HG02642 (cell line): ENCODE data around the gene USP4.
A peak's percentile ranks its signal among the peaks of the same experiment; 100 is the strongest.
"Not testable (repeated sequence)": the region's sequence is repeated elsewhere in the genome, so short reads cannot be mapped to it uniquely, and the experiment has no call there.

Experiments
- ATAC-seq: cut with Tn5 transposase; IDR thresholded peaks from one replicate; pipeline ENCODE4 v1.9.1; 2021; ENCODE audit warnings: mild to moderate bottlenecking; ENCODE audit not compliant: unreplicated experiment, poor library complexity

Gene USP4

DNA sequence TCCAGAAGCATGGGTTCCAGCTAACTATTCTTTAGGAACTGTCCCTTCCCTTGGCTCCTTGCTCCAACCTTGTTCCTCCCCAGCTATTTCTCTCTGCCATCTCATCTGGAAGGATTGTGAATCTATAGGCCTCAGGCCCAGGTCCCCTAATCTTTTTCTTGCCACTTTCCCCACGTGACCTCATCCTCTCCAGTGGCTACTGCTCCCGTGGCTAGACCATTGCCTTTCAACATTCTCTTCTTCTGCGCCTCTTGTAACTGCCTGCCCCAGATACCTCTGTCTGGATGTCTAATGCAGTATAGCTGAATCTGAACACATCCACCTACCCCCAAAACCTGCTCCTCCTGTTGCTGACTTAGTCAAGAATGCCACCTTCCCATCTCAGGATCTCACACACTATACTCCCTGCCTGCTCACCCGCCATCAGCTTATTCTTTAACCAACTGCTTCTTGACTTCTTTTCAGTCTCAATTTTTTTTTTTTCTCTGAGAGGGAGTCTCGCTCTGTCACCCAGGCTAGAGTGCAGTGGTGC lies 13.1 kb upstream of the USP4 start:
- ATAC-seq, result no peak

DNA sequence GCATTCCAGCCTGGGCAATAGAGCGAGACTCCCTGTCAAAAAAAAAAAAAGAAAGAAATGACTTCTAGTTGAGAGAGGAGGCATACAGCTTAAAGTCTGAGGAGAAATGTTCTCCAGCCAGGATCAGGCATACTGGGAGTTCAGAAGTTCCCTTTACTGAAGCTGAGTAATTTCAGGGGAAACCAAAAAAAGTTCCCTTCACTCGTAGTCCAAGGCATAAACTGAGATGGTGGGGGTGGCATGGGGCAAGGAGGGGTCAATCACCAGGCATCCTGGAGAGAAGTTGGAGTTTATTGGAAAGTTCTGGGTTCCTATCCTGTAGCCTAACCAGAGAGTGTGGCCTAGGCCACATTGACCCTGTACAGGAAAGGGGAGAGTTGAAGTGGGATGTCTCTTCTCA lies 12.4 kb upstream of the USP4 start:
- ATAC-seq, result no peak

DNA sequence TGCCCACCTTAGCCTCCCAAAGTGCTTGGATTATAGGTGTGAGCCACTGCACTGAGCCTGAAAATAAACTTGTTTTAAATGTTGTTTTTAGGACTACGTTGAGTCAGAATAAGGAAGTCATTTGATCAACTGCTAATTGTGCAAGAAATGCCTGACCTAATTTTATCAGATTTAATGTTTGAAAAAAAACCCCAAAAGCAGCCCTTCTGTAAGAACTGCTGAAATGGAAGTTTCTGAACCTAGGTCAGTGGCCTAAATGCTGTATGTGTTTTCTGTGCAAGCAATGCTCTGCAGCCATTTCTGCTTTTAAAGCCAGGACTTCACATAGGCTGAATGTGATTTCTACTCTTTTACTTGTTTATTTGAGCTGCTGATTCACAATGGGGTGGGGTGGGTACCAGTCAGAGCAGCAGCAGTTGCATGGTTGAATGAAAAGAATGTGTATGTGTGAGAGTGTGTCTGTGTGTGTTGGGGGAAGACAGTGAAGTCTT lies 11.7 kb upstream of the USP4 start:
- no peak for ATAC-seq

DNA sequence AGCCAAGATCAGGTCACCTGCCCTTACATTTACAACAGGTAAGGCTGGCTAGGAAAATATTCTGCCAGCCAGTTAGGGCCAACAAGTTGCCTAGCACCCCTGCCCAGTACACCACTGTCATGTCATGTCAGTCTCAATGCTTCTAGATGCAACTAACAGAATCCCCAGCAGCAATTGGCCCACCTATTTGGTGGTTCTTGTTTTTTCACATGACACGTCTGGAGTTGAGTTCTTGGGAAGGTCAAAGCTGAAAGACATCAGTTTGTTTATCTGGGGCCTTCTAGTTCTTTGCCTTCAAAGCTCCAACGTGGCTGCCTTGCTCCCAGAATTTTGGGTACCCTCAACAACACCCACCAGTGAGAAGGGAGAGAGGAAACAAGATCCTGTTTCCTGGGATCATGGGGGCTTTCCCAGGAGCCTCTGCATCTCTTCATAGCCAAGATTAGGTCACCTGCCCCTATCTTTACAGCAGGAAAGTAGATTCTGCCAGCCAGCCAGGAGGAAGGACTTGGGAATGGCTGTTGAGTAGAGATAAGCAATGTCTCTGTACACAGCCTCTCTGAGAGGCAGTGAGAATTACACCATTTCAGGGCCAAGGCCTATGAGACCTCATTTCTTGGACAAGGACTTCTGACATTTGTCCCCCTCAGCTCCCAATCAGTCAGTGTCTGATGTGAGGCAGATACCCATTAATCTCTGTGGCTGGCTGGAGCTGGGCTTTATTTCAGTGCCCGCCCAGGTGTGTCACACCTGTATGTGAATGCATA lies 9.7 kb upstream of the USP4 start:
- ATAC-seq, result no peak

DNA sequence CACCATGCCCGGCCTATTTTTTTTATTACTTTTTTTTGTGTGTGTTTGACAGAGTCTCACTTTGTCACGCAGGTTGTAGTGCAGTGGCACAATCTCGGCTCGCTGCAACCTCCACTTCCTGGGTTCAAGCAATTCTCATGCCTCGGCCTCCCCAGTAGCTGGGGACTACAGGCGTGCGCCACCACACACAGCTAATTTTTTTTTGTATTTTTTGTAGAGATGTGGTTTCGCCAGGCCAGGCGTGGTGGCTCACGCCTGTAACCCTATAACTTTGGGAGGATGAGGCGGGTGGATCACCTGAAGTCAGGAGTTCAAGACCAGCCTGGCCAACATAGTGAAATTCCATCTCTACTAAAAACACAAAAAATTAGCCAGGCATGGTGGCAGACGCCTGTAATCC lies 8.5 kb upstream of the USP4 start:
- ATAC-seq, result not testable (repeated sequence)

DNA sequence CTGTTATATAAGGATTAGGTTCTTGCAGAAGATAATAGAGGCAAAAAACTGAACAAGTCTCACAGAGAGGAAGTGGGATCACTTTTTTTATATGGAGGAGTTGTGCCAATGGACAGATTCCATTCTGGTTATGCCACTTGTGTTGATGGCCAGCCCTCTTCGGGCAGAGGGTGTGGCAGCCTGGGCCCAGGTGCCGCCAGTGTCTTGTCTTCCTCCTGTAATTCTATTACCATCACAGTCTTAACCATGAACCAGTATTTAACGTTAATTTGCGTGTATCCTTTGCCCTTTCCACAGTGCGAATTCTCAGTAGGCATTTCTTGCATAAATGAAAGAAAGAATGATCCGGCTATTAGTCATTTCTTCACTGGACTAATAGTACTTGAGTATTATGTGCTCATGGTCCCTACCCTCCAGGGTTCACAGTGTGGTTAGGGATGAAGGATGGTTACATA lies 7.0 kb upstream of the USP4 start:
- ATAC-seq, result no peak

DNA sequence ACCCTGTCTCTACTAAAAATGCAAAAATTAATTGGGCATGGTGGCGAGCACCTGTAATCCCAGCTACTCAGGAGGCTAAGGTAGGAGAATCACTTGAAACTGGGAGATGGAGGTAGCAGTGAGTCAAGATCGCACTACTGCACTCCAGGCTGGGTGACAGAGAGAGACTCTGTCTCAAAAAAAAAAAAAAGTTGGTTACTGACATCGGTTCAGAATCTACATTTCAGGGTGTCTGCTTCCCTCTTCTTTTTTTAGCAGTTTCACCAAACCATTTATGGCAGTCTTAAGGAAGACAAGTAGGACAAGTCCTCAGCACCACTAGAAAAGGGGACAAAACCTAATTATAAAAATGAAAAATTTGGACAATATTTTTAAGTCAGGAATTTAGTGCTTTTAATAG lies 3.3 kb upstream of the USP4 start:
- no peak for ATAC-seq

DNA sequence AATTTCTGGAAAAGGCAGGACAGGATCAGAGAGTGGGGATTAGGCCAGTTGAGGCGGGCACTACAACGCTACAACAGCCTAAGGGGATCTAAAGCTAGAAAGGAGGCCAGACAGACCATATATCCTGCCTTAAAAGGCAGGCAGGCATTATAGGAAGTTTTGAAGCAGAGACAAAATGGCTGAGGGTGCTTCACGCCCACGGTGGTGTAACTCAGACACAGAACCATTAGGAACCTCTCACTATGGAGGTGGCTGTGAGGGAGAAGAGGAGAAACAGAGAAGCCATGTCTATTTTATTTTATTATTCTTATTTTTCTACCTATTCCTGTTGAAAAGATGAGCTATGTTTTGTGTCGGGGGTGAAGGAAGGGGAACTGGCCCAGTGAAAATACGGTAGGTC lies 2.1 kb upstream of the USP4 start:
- ATAC-seq, result no peak

DNA sequence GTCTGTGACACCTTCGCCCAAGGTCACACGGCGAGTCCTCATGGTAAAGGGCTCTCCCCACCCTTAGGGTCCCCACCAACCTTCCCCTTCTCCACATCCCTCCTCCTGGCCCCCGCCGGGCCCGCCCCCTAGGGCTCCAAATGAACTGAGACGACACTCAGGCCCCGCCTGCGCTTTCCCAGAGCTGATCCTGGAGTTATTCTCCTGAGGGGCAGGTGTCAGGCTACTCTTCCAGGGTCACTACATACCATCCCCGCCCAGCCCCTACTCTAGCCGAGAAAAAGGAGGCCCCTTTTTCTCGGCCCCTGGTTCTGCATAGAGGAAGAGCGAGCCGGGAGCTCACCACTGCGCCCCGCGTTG lies 292 bp downstream of the USP4 start:
- peak; percentile 23 for ATAC-seq

DNA sequence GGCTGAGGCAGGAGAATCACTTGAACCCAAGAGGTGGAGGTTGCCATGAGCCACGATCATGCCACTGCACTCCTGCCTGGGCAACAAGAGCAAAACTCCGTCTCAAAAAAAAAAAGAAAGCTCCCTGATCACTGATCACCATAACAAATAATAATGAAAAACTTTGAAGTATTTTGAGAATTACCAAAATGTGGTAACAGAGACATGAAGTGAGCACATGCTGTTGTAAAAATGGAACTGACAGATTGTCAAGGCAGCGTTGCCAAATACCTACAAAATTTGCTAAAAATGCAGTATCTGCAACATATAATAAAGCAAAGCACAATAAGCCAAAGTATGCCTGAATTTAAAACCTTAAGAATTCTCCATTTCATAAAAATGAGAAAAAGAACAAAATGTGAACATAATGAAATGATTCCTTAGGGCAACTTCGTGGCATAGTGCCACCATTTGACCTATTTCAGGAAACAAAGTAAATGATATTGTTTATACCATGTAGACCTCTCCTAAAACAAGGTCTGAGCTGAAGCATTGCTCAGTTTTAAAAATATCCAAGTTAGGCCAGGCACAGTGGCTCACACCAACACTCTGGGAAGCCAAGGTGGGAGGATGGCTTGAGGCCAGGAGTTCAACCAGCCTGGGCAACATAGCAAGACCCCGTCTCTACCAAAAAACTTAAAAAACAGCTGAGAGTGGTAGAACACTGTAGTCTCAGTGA lies 5.8 kb downstream of the USP4 start:
- ATAC-seq, result no peak

DNA sequence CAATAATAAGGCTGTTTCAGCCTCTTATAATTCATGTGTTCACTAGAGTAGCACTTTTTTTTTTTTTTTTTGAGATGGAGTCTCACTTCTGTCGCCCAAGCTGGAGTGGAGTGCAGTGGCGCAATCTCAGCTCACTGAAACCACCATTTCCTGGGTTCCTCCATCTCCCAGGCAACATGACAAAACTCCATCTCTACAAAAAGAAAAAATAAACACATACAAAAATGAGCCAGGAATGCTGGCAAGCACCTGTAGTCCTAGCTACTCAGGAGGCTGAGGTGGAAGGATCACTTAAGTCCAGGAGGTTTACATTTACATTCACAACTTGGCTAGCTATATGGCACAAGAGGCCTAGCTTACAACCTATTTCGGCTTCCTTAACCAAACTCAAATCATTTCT lies 6.8 kb downstream of the USP4 start:
- no peak for ATAC-seq

DNA sequence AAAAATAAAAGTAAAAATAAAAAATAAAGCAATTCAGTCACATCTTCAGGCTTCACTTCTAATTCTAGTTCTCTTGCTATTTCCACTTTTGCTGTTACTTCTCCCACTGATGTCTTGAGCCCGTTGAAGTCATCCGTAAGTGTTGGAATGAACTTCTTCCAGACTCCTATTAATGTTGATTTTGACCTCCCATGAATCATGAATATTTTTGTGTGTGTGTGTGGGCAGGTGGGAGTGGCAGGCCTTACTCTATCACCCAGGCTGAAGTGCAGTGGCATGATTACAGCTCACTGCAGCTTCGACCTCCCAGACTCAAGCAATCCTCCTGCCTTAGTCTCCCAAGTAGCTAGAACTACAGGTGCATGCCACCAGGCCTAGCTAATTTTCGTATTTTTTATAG lies 10.7 kb downstream of the USP4 start:
- ATAC-seq, result no peak

DNA sequence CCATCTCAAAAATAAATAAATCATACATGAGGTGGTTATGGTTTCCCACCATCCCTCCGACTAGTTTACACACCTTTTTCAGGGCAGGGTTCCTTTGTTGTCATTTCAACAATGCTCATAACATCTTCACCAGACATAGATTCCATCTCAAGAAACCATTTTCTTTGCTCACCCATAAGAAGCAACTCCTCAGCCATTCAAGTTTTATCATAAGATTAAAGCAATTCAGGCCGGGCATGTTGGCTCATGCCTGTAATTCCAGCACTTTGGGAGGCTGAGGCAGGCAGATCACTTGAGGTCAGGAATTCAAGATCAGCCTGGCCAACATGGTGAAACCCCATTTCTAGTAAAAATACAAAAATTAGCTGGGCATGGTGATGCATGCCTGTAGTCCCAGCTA lies 11.5 kb downstream of the USP4 start:
- not testable (repeated sequence) for ATAC-seq

DNA sequence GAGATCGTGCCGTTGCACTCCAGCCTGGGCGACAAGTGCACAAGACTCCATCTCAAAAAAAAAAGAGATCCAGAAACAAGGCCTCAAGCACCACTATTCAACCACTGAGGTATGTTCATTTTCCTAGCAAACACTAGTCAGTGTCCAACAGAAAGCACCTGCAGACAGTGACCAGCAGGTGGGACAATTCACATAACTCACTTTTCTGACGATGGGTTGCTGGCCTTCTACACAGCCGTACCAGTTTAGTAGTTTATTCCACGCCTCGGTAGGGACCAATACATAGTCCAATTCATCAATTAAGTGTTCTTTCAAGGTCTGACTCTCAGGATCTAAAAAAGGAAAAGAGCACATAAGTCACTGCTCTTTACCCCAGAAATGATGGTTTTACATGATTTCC lies 12.4 kb downstream of the USP4 start:
- ATAC-seq, result no peak

DNA sequence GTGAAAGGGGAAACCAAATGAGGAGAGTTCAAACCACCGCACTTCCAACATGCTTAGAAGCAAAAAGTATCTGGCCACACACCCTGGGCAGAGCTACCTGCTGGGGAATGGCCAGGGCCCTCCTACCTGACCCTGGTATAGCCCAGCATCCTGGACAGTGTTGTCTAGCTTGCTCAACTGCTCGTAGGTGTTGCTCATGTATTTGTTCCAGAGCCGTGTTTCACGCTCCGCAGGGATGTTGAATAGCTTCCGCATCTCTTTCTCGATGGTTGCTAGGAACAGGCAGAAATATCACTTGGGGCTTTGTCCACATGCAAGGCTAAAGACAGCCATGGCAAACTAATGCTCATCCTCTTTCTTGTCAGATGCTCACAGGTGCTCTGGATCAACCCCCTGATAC lies 15.1 kb downstream of the USP4 start:
- ATAC-seq, result no peak

DNA sequence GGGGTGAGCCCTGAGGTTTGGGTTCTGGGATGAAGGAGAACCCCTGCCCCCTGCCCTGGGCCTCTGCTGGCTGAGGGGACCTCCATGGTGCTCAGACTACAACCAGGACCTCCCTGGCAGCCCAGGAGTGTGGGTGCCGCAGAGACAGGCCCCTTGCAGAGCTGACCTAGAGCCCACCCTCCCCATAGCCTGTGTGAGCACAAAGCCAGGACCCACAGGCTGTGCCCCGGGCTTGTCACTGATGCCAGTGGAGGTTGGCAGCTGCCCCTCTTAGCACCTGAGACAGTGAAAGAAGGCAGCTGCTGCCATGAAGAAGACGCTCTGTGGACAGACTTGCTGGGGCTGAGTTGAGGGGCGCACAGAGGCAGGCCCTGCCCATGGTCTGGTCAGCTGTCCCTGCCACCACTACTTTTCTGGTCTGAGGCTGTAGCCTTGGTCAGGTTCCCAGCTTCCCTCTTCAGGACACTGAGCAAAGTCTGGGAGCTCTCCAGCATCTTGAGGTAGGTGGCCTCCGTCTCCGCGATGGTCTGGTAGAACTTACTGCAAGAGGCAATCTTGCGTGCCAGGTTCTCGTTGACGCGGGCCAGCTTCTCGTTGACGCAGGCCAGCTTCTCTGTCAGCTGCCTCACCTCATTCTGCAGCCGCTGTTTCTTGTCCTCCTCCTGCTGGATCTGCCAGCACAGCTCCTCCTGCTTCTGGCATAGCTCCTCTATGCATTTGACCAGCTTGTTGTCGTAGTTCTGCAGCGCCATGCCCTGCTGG lies 23.0 kb downstream of the USP4 start:
- ATAC-seq, result no peak

DNA sequence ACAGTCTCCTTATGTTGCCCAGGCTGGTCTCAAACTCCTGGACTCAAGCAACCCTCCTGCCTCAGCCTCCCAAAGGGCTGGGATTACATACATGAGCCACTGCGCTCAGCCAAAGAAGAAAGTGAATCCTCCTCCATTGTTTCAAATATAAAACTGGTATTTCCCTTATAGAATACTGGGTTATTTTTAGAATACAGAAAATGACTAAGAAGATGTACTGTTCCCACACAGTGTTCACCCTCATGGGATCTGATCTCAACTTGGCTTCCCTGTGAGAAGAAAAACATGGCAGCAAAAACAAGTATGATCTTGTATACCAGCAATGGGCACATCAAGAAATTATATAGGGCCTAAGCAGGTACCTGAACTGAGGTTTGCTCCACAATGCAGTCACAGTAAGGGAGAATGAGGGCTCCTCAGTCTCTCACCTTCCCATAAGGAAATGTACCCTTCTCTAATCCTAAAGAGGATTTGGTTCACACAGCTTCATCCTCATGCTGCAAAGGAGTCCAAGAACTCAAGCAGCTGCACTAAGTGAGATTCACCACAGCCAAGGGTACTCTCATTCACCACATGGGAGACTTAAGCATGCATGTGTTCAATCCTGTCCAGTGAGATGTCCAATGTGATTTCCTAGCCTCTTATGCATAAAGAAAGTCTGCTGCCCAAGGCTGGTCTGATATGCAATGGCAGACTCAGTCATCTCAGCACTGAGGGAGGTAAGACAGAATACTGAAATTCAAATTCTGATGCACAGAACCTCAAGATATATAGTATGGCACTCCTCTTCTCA lies 25.8 kb downstream of the USP4 start:
- no peak for ATAC-seq

DNA sequence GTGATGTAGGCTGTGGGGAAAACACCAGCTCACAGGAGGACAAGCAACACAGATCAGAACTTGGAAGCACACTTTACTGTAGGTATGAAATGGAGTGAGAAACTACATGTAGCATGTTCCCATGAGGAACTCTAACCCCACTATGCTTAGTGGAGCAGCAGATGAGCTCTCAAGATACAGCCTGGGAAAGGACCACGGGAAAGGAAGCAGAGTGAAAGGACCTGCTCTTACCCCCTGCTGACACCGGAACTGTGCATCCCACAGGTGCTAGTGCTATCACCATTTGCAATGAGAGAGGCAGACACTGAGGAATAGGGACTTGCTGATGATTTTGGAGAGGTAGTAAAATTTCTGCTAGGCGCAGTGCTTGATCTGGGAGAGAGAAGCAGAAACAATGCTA lies 28.6 kb downstream of the USP4 start:
- ATAC-seq, result no peak

DNA sequence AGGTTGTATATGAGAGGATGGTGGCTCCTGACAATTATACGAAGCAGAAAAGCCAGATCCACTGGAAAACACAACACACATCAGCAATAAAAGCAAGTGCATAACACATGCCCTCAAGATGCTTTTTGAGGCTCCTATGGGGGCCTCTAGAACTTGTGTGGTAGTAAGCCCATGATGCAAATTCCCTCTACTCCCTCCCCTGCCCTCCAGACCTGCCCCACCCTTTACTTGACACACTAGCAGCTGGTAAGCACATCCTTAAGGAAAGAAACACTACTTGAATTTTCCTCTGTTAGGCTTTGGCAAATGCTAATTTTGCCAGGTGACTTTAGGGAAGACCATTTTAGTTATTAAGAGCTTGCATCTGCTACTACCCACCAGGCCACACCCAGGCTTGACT lies 29.2 kb downstream of the USP4 start:
- ATAC-seq, result no peak

DNA sequence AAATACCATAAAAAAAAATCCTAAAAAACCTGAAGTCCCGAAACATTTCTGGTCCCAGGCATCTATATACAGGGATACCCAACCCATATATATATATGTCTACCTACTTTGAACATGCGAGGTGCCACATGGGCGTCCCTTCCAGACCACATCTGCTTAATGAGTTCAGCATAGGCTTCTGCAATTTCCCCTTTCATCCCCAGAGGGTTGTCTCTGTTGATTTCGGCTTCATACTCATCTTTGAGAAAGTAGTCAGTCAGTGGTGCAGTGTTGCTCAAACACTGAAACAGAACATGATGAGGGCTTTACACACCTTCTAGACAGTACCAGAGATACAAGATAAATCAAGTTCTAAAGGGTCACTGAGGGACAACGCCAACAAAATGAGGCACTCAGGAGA lies 34.2 kb downstream of the USP4 start:
- no peak for ATAC-seq
